ENCODE measurements around the gene BRD3OS. TPM values are rescaled to one million over a fixed set of nuclear protein-coding genes. Genes with fewer than 3 reads are reported as not detected.

Gene BRD3OS
- polyA plus RNA-seq, 1 experiment = 23.5 TPM

GRCh38 chr9:134028076-134028475 lies 2.8 kb downstream of the BRD3OS start:
- ChIA-PET CTCF (interaction anchor here (0.8 to 1.4 kb wide), 3 partner anchors 13 to 35 kb away, joined by 3 read pairs; no protein-coding TSS in a partner anchor), POLR2A (no interaction called here)
- H3K27me3 ChIP-seq (ENCODE audit: control insufficient read depth, insufficient read depth, low read length) = no peaks in the 10 kb centered on the region
- DNase-seq (ENCODE audit: low read depth) = no peak
- TF ChIP-seq, protein P1, sequence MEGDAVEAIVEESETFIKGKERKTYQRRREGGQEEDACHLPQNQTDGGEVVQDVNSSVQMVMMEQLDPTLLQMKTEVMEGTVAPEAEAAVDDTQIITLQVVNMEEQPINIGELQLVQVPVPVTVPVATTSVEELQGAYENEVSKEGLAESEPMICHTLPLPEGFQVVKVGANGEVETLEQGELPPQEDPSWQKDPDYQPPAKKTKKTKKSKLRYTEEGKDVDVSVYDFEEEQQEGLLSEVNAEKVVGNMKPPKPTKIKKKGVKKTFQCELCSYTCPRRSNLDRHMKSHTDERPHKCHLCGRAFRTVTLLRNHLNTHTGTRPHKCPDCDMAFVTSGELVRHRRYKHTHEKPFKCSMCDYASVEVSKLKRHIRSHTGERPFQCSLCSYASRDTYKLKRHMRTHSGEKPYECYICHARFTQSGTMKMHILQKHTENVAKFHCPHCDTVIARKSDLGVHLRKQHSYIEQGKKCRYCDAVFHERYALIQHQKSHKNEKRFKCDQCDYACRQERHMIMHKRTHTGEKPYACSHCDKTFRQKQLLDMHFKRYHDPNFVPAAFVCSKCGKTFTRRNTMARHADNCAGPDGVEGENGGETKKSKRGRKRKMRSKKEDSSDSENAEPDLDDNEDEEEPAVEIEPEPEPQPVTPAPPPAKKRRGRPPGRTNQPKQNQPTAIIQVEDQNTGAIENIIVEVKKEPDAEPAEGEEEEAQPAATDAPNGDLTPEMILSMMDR (IDR thresholded peaks at IDR 0.05; ENCODE audit: insufficient read depth, low read depth, low read length) = no peak
- peaks cover 21% of the 10 kb centered on the region for H3K36me3 ChIP-seq (ENCODE audit: control insufficient read depth, insufficient read depth, low read length)
- no peak overlapping the region for H3K4me3 ChIP-seq (ENCODE audit: low read depth, low read length)

- DNase-seq (ENCODE audit: low read depth) = no peak
- ChIA-PET CTCF (interaction anchor here (0.8 to 1.4 kb wide), 2 partner anchors 12 to 36 kb away, joined by 3 read pairs; no protein-coding TSS in a partner anchor), POLR2A (no interaction called here)
- no peak overlapping the region for H3K4me3 ChIP-seq (ENCODE audit: low read depth, low read length)
- TF ChIP-seq, protein P1 (IDR thresholded peaks at IDR 0.05; ENCODE audit: insufficient read depth, low read depth, low read length) = no peak
- peaks cover 23% of the 10 kb centered on the region for H3K36me3 ChIP-seq (ENCODE audit: control insufficient read depth, insufficient read depth, low read length)
- no peaks in the 10 kb centered on the region for H3K27me3 ChIP-seq (ENCODE audit: control insufficient read depth, insufficient read depth, low read length)
These were observed 3.4 kb downstream of the BRD3OS start for GRCh38 chr9:134028575-134029247.

- peaks cover 31% of the 10 kb centered on the region for H3K36me3 ChIP-seq (ENCODE audit: control insufficient read depth, insufficient read depth, low read length)
- ChIA-PET POLR2A (no interaction called here), CTCF (no interaction called here)
- H3K27me3 ChIP-seq (ENCODE audit: control insufficient read depth, insufficient read depth, low read length) = no peaks in the 10 kb centered on the region
- TF ChIP-seq, protein P1 (IDR thresholded peaks at IDR 0.05; ENCODE audit: insufficient read depth, low read depth, low read length) = no peak
- no peak for DNase-seq (ENCODE audit: low read depth)
- H3K4me3 ChIP-seq (ENCODE audit: low read depth, low read length) = no peak overlapping the region
These were observed 4.3 kb downstream of the BRD3OS start for GRCh38 chr9:134029248-134030226.

DNA sequence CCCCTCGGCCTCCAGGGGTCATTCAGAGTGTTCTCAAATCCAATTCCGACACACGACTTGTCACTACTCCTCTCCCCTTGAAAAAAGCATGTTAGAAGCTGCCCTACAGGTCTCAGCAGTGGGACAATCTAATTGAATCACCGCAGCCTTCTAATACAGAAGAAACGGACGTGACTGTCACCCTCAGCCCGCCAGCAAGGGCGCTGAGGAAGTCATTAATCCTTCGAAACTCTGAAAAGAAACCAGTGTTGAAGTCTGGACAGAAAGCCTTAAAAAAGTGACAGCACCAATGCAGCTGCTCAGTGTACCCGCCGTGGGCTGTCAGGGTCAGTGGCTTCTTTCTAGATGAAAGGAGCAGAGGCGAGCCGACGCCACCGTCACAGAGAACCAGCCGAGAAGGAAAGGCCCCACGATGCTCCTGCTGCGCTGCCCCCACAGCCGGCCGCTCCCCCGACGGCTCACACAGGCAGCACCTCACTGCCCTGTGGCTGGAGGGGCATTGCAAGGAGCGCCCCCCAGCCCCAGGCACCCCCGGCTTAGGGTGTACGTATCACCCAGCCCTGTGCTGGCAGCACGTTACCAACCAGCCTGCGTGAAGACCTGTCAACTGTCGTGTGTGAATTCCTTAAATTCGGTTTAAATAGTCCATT lies 5.7 kb downstream of the BRD3OS start:
- Histone ChIP-seq H3K27me3 (ENCODE audit: control insufficient read depth, insufficient read depth, low read length) (no peaks in the 10 kb centered on the region), H3K4me3 (ENCODE audit: low read depth, low read length) (no peak overlapping the region), H3K36me3 (ENCODE audit: control insufficient read depth, insufficient read depth, low read length) (peaks cover 44% of the 10 kb centered on the region)
- TF ChIP-seq, protein P1 (IDR thresholded peaks at IDR 0.05; ENCODE audit: insufficient read depth, low read depth, low read length) = no peak
- DNase-seq (ENCODE audit: low read depth) = no peak
- POLR2A ChIA-PET = no interaction called here
- CTCF ChIA-PET = no interaction called here

GRCh38 chr9:134031783-134032182 lies 6.5 kb downstream of the BRD3OS start:
- POLR2A ChIA-PET = no interaction called here
- H3K4me3 ChIP-seq (ENCODE audit: low read depth, low read length) = no peak overlapping the region
- TF ChIP-seq, protein P1 (IDR thresholded peaks at IDR 0.05; ENCODE audit: insufficient read depth, low read depth, low read length) = no peak
- no peak for DNase-seq (ENCODE audit: low read depth)
- no peaks in the 10 kb centered on the region for H3K27me3 ChIP-seq (ENCODE audit: control insufficient read depth, insufficient read depth, low read length)
- peaks cover 44% of the 10 kb centered on the region for H3K36me3 ChIP-seq (ENCODE audit: control insufficient read depth, insufficient read depth, low read length)
- CTCF ChIA-PET = no interaction called here

Measured in BJ (cell line).